Measurements from ENCODE around the gene SLC22A5.

GRCh38 chr5:132339502-132339901, 30.0 kb upstream of the SLC22A5 start:
- TF ChIP-seq POLR2A (IDR thresholded peaks at IDR 0.05) (no peak), CTCF (IDR thresholded peaks at IDR 0.05) (no peak)
